Glomerular visceral epithelial cell (primary cell): Measurements from ENCODE around the gene FLVCR2.

Experiments used
- DNase-seq: peaks from one replicate; pipeline ENCODE4 v3.0.0-alpha.2; 2016; ENCODE audit errors: extremely low spot score

Gene FLVCR2

GRCh38 chr14:75558440-75558839, 20.0 kb upstream of the FLVCR2 start:
- no peak for DNase-seq

- DNase-seq: no peak
Observed at GRCh38 chr14:75559045-75559444, 19.4 kb upstream of the FLVCR2 start.

DNA sequence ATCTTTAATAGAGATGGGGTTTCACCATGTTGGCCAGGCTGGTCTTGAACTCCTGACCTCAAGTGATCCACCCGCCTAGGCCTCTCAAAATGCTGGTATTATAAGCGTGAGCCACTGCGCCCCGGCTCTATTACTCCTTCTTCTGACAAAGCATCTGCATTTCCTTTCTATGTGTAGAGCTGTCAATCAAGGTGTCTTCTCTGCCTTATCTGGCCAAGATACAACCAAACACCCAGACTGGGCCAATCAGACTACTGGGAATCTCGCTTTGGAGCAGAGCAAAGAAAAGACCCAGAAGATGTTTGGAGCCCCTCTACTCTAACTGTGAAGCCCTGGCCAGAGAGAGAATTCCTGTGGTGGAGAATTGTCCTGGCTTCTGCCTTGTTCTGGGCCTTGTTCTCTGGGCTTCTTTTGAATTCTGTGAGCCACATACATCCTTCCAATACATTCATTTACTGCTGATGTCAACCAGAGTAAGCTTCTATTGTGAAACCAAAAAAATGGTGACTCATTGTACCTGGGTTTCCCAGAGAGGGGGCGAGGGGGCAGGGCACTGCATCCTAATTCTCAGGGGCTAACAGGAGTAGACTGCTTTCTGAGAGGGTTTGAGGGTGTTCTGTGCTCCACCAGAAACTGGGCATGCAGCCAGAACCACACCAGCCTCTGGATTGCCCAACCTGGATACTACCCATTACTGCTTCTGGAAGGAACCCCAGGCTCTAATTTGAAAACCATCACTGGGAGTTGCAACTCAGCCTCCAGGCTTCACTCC, 18.8 kb upstream of the FLVCR2 start:
- DNase-seq: peak; percentile 60

DNA sequence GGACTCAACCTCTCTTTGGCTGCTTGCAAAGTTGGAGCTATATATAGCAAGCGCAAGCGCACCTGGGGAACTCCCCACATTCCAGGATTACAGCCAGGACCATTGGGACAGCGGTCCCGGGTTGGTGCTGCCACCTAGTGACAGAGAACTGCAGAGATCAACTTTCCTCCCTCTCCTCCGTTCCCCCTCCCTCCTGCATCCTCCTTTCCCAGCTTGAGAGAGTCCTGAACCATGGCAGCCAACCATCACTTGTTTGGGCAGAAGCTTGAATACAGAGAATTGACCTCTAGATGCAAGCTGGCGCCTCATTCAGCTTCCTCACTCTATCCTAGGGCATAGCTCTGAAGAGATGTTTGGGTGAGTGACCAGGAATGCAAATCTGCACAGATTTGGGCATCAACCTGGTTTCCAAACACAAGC, 17.4 kb upstream of the FLVCR2 start:
- DNase-seq: peak; percentile 75

GRCh38 chr14:75562089-75562488, 16.3 kb upstream of the FLVCR2 start:
- no peak for DNase-seq

DNA sequence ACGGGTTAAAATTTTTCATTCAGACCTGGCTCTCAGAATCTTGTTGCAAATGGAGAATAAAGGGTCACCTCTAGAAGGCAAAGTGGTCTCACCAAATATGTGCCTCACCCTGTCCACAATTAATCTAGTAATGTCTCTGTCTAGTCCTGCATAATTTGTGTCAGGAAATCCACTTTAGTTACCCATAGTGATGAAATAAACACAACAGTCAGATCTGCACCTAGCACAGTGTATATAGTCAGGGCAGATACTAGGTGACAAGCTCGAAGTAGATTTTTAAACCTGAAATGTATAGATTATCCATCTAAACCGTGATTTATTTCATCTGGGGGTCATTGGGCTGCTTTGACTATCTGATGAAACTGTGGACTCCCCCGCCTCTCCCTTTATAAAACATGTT, 15.9 kb upstream of the FLVCR2 start:
- DNase-seq: no peak

- no peak for DNase-seq
Observed at GRCh38 chr14:75563931-75564330, 14.5 kb upstream of the FLVCR2 start.

- no peak for DNase-seq
Observed at GRCh38 chr14:75565056-75565455, 13.4 kb upstream of the FLVCR2 start.

DNA sequence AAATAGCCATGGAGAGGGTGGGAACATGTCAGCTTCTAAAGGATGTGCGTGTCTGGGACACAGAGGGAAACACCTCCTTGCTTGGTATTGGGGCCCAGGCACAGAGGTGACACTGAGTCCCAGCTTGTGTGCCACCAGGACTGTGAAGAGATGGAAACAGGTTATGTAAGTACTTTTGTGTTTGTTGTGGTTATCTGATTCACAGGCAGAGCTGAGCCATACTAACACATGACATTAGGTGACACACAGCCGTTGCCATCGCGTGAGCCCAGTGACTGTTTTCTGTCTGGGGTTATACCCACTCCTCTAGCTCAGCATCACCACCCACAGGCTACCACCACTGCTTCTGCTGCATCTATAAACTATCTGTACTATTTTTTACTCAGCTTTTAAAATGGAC, 12.1 kb upstream of the FLVCR2 start:
- no peak for DNase-seq

DNA sequence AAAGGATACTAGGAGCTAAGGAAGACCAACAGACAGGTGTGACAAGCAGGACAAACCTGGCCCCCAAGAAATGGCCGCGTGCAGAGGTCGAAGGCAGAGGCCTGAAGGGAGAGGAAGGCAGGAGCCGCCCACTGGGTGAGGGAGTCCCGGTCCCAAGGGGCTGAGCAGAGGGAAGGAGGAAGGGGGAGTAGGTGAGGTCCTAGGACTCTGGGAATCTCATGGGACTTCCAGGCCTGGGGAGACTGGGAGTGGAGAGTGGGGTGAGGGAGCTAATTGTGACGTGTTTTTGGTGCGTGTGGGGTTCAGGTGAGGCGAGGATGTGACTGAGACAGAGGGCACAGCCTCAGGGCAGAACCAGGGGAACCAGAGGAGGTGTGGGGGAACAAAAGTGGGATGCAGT, 11.7 kb upstream of the FLVCR2 start:
- no peak for DNase-seq

- DNase-seq: no peak
Observed at GRCh38 chr14:75568140-75568539, 10.3 kb upstream of the FLVCR2 start.

- no peak for DNase-seq
Observed at GRCh38 chr14:75568791-75569190, 9.6 kb upstream of the FLVCR2 start.

GRCh38 chr14:75570797-75571196, 7.6 kb upstream of the FLVCR2 start:
- no peak for DNase-seq

DNA sequence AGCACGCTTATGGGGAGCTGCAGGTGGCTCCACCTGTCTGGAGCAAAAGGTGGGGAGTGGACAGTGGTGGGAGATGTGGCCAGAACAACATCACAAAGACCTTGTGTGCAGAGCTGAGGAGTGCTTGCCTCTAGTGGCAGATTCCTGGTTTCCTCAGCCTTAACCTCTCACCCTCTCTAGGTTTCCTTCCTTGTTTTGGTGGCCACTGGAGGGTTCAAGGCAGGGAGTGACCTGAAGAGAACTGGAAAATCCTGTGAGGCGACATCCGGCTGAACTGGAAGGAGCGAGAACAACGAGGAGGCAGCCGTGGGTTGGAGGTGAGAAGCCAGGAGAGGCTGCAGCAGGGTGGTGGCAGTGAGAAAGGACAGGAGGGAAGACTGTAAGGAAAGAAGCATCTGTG, 6.3 kb upstream of the FLVCR2 start:
- DNase-seq: no peak

- DNase-seq: no peak
Observed at GRCh38 chr14:75577090-75577489, 1.3 kb upstream of the FLVCR2 start.

DNA sequence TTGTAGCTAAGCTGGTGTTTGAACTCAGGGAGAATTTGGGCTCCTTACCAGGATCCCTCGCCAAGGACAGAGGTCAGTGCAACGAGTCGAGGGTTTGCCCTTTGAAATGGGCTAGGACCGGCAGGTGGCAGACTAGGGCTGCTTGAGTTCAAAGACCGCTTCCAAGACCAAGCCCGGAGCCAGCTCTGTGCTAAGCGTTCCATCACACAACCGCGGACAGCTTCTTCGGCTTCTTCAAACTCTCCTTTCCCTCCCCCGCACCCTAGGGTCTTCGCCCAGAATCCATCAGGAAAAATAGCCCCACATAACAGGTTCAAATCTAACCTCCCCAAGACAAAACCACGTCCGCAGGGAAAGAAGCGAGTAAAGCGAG, 705 bp upstream of the FLVCR2 start:
- peak; percentile 82 for DNase-seq

DNA sequence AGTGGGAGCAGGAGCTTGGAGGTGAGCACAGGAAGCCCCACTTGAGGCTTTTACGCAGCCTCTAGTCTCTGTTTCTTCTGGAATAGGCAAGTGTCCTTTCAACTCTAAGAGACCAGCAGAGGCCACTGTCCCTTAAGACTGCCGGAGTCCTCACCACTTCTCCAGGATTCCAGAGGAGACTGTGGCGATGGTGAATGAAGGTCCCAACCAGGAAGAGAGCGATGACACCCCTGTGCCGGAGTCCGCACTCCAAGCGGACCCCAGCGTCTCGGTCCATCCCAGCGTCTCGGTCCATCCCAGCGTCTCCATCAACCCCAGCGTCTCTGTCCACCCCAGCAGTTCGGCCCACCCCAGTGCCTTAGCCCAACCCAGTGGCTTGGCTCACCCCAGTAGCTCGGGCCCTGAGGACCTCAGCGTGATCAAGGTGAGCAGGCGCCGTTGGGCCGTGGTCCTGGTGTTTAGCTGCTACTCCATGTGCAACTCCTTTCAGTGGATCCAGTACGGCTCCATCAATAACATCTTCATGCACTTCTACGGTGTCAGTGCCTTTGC, 442 bp downstream of the FLVCR2 start:
- no peak for DNase-seq

DNA sequence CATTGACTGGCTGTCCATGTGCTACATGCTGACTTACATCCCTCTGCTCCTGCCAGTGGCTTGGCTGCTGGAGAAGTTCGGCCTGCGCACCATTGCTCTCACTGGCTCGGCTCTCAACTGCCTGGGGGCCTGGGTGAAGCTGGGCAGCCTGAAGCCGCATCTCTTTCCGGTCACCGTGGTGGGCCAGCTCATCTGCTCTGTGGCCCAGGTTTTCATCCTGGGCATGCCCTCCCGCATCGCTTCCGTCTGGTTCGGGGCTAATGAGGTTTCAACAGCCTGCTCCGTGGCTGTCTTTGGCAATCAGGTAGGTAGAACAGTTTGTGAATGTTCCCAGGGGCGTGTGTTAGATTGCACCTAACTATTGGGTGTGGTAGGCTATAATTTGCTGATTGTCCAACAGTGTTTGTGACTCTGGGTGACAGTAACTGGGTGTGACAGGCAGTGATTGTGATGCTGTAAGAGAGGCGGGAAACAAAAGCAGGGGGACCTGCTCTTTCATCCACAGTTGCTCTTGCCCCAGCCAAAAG, 981 bp downstream of the FLVCR2 start:
- DNase-seq: no peak

- DNase-seq: no peak
Observed at GRCh38 chr14:75579882-75580281, 1.5 kb downstream of the FLVCR2 start.

- no peak for DNase-seq
Observed at GRCh38 chr14:75587388-75587787, 9.0 kb downstream of the FLVCR2 start.

- DNase-seq: no peak
Observed at GRCh38 chr14:75589931-75590330, 11.5 kb downstream of the FLVCR2 start.

DNA sequence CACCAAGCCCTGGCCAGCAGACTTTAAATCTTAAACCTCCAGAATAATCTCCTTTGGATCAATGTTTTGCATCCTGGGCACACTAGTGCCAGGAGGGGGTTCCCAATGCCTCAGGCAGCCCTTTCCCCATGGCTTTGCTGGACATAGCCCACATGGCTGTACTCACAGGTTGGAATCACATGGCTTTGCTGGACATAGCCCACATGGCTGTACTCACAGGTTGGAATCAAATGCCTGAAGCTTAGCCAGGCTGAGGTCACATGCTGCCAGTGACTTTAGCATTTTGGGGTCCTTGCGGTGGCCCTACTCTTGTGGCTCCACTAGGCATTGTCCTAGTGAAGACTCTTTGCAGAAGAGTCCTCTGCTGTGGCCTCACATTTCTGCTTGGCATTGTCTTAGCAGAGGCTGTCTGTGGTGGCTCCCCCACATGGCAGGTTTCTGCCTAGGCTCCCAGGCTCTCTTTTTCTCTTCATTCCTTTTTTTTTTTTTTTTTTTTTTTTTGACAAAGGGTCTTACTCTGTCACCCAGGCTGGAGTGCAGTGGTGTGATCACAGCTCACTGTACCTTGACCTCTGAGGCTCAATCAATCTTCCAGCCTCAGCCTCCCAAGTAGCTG, 13.0 kb downstream of the FLVCR2 start:
- no peak for DNase-seq

- no peak for DNase-seq
Observed at GRCh38 chr14:75591987-75592575, 13.7 kb downstream of the FLVCR2 start.
